K562 (cell line): ENCODE measurements around the gene SYF2. TPM values are rescaled to one million over a fixed set of nuclear protein-coding genes. Genes with fewer than 3 reads are reported as not detected.
A peak's percentile ranks its signal among the peaks of the same experiment; 100 is the strongest.

Experiments
- BACH1 ChIP-seq: fragments of 200-800 bp; sonication (Bioruptor generic); IDR thresholded peaks from 2 replicates; pipeline ENCODE4 v1.6.1; 2016; ENCODE audit warnings: missing genetic modification characterization, missing compliant biosample characterization
- BRD4 ChIP-seq: fragments of 200-600 bp; sonication (generic); IDR thresholded peaks from 2 replicates; pipeline ENCODE4 v1.6.1; 2017; ENCODE audit warnings: inconsistent platforms
- CAMTA2 ChIP-seq: fragments of 250-450 bp; sonication (Bioruptor Pico); conservative IDR thresholded peaks from 2 replicates; pipeline ENCODE4 v1.5.1; 2022
- ESRRA ChIP-seq: fragments of 450-650 bp; IDR thresholded peaks from 2 replicates; pipeline ENCODE4 v1.6.1; 2014; ENCODE audit warnings: low read depth, mild to moderate bottlenecking, moderate library complexity, borderline replicate concordance
- HDAC8 ChIP-seq: fragments of 450-650 bp; IDR thresholded peaks from 2 replicates; pipeline ENCODE4 v1.6.1; 2016; ENCODE audit warnings: mild to moderate bottlenecking, missing genetic modification characterization, moderate library complexity, missing compliant biosample characterization
- MXI1 ChIP-seq: IDR thresholded peaks from 2 replicates; pipeline ENCODE4 v1.6.1; 2011; ENCODE audit warnings: low read depth, mild to moderate bottlenecking, improper control_type of control experiment, low read length
- NBN ChIP-seq: fragments of 450-650 bp; IDR thresholded peaks from 2 replicates; pipeline ENCODE4 v1.6.1; 2016; ENCODE audit warnings: low read depth, mild to moderate bottlenecking
- RNF2 ChIP-seq: sonication (generic); IDR thresholded peaks from 2 replicates; pipeline ENCODE4 v1.6.1; 2016
- SMAD4 ChIP-seq: fragments of 250-450 bp; sonication (Bioruptor Pico); conservative IDR thresholded peaks from 2 replicates; pipeline ENCODE4 v1.8.0; 2021; ENCODE audit warnings: inconsistent platforms, mild to moderate bottlenecking, moderate library complexity
- SREBF1 ChIP-seq: fragments of 150-350 bp; IDR thresholded peaks from 2 replicates; pipeline ENCODE4 v1.6.1; 2014; ENCODE audit warnings: antibody characterized with exemption, low read depth, low read length, borderline replicate concordance
- ZBTB17 ChIP-seq: fragments of 450-650 bp; formaldehyde crosslinking; IDR thresholded peaks from 2 replicates; pipeline ENCODE4 v1.4.0; 2020; ENCODE audit warnings: mild to moderate bottlenecking
- ZBTB8A ChIP-seq: fragments of 450-650 bp; IDR thresholded peaks from 2 replicates; pipeline ENCODE4 v1.6.1; 2018; ENCODE audit warnings: mild to moderate bottlenecking, moderate library complexity; ENCODE audit not compliant: partially characterized antibody
- ZNF121 ChIP-seq: sonication (generic); formaldehyde crosslinking; conservative IDR thresholded peaks from 2 replicates; pipeline ENCODE4 v1.8.0; 2022; ENCODE audit warnings: missing genetic modification reagents
- ZNF232 ChIP-seq: sonication (generic); formaldehyde crosslinking; IDR thresholded peaks from 2 replicates; pipeline ENCODE4 v1.8.0; 2022; ENCODE audit warnings: mild to moderate bottlenecking, missing genetic modification reagents
- polyA plus RNA-seq, 8 experiments: library from polyadenylated mRNA; depleted of rRNA in 4 of 8; stranded (reverse) in 5 of 8; unstranded in 3 of 8; fragments of >200 nt; fragmentation: Nextera tagmentation in 2 of 8; fragmentation: Illumina TruSeq in 1 of 8; extraction: Ambion mirVana in 2 of 8; extraction: Trizol in 1 of 8; gene quantifications; 2 replicates each; pipeline versions ENCODE4 v1.2.1 to v1.2.3, GENCODE V29; 2011 to 2014; ENCODE audit warnings: inconsistent platforms in 1 of 8, missing spikeins in 1 of 8
- total RNA-seq, 7 experiments: library from RNA; depleted of rRNA in 6 of 7; stranded (reverse); fragments of >200 nt in 6 of 7; fragmentation: Illumina TruSeq in 2 of 7; extraction: Trizol in 2 of 7; gene quantifications; 2 replicates each; pipeline versions ENCODE4 v1.2.1 to v1.2.3, GENCODE V29; 2011 to 2021; ENCODE audit warnings: low replicate concordance in 1 of 7
- TF ChIP-seq, protein P1 (sequence below): sonication (generic); formaldehyde crosslinking; IDR thresholded peaks from 2 replicates; pipeline ENCODE4 v1.8.0; 2022; ENCODE audit warnings: mild to moderate bottlenecking, missing genetic modification reagents
- TF ChIP-seq, protein P2 (sequence below): fragments of 200-800 bp; sonication (Bioruptor generic); IDR thresholded peaks from 2 replicates; pipeline ENCODE4 v1.6.1; 2017; ENCODE audit warnings: missing genetic modification characterization, missing compliant biosample characterization
- TF ChIP-seq, protein P3 (sequence below): fragments of 250-450 bp; sonication (Bioruptor Pico); IDR thresholded peaks from 2 replicates; pipeline ENCODE4 v1.4.0; 2020; ENCODE audit warnings: borderline replicate concordance

Gene SYF2
- total and polyA plus RNA-seq, 9 of the 15 experiments (the other 6 are each of a cell fraction or from before 2014, with no cell fraction given) = 20.9 to 69.0 (median 43.2) TPM

DNA sequence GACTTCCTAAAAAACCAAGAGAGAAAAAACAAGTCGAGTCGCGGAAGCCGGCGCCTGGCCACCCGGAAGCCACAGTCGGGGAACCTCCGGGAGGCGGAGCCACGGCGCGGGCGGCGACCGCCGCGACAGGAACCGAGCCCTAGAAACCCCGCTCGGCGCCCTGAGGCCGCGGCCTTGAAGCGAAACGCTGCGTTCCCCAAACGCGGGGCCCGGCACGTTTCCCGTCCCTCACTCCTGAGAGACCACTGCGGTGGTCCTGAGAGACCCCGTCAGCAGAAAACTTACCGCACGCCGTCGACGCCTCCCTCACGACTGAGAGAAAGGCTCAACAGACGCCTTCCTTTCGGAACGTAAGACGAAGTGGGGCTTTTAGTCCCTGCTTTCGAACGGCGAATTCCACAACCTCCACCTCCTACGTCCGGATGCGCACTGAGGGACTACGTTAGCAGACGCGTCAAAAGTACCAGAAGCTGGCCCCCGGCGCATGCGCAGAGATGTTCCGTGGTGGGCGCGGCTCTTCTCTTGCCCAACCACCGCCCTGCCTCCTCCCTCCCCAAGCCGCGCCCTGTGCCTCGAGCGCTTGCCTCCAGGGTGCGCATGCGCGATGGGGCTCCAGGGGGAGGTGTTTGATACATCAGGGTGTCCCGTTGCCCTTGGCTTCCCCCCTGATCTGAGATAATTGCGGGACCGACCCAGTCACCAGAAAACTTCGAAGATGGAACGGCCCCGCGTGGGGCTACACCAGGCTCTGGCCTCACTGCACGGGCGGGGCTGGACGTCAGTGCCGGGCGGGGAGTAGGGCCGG, 14.9 kb upstream of the SYF2 start, which contains the start of gene RSRP1 (continued):
- TF ChIP-seq, protein P1, sequence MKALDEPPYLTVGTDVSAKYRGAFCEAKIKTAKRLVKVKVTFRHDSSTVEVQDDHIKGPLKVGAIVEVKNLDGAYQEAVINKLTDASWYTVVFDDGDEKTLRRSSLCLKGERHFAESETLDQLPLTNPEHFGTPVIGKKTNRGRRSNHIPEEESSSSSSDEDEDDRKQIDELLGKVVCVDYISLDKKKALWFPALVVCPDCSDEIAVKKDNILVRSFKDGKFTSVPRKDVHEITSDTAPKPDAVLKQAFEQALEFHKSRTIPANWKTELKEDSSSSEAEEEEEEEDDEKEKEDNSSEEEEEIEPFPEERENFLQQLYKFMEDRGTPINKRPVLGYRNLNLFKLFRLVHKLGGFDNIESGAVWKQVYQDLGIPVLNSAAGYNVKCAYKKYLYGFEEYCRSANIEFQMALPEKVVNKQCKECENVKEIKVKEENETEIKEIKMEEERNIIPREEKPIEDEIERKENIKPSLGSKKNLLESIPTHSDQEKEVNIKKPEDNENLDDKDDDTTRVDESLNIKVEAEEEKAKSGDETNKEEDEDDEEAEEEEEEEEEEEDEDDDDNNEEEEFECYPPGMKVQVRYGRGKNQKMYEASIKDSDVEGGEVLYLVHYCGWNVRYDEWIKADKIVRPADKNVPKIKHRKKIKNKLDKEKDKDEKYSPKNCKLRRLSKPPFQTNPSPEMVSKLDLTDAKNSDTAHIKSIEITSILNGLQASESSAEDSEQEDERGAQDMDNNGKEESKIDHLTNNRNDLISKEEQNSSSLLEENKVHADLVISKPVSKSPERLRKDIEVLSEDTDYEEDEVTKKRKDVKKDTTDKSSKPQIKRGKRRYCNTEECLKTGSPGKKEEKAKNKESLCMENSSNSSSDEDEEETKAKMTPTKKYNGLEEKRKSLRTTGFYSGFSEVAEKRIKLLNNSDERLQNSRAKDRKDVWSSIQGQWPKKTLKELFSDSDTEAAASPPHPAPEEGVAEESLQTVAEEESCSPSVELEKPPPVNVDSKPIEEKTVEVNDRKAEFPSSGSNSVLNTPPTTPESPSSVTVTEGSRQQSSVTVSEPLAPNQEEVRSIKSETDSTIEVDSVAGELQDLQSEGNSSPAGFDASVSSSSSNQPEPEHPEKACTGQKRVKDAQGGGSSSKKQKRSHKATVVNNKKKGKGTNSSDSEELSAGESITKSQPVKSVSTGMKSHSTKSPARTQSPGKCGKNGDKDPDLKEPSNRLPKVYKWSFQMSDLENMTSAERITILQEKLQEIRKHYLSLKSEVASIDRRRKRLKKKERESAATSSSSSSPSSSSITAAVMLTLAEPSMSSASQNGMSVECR (CRISPR knock-in tag) = peak; percentile 80; the same call in 1 of the 2 replicates
- TF ChIP-seq, protein P2, sequence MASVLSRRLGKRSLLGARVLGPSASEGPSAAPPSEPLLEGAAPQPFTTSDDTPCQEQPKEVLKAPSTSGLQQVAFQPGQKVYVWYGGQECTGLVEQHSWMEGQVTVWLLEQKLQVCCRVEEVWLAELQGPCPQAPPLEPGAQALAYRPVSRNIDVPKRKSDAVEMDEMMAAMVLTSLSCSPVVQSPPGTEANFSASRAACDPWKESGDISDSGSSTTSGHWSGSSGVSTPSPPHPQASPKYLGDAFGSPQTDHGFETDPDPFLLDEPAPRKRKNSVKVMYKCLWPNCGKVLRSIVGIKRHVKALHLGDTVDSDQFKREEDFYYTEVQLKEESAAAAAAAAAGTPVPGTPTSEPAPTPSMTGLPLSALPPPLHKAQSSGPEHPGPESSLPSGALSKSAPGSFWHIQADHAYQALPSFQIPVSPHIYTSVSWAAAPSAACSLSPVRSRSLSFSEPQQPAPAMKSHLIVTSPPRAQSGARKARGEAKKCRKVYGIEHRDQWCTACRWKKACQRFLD (CRISPR knock-in tag) = peak; percentile 25
- TF ChIP-seq RNF2 (peak; percentile 37; the same call in 1 of the 2 replicates), ZNF121 (no peak), CAMTA2 (peak; percentile 89; the same call in 1 of the 2 replicates), ZBTB17 (CRISPR knock-in tag) (peak; percentile 77), MXI1 (peak; percentile 78), ESRRA (peak; percentile 93), SREBF1 (no peak), HDAC8 (no peak), ZNF232 (CRISPR knock-in tag) (no peak), ZBTB8A (no peak), BRD4 (peak; percentile 93), BACH1 (no peak), NBN (peak; percentile 85), SMAD4 (CRISPR knock-in tag) (peak; percentile 67)
- TF ChIP-seq, protein P3, sequence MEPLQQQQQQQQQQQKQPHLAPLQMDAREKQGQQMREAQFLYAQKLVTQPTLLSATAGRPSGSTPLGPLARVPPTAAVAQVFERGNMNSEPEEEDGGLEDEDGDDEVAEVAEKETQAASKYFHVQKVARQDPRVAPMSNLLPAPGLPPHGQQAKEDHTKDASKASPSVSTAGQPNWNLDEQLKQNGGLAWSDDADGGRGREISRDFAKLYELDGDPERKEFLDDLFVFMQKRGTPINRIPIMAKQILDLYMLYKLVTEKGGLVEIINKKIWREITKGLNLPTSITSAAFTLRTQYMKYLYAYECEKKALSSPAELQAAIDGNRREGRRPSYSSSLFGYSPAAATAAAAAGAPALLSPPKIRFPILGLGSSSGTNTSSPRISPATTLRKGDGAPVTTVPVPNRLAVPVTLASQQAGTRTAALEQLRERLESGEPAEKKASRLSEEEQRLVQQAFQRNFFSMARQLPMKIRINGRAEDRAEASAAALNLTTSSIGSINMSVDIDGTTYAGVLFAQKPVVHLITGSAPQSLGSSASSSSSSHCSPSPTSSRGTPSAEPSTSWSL = peak; percentile 75; the same call in 1 of the 2 replicates
